Stimulated activated naive CD8-positive, alpha-beta T cell treated with anti-CD3 and anti-CD28 coated beads, Interleukin-15, amount 100 ng/mL, for 72 hours (primary cell): ENCODE results near the gene MAP2K6.

Experiments used
- ATAC-seq: fragments of 150-1000 bp; cut with Tn5 transposase; 2 replicates; pipeline ENCODE4 v1.10.0; 2021; ENCODE audit warnings: mild to moderate bottlenecking, moderate library complexity
- DNase-seq, 2 donors: peaks; one replicate each; pipeline ENCODE4 v3.0.0; 2021 to 2022
- H3K27ac Mint-ChIP-seq, 2 donors: one replicate each; pipeline ENCODE4 v1.8.0; 2022; ENCODE audit warnings: mild to moderate bottlenecking in 2 of 2, mixed read lengths in 2 of 2, moderate library complexity in 2 of 2
- H3K27me3 Mint-ChIP-seq: one replicate; pipeline ENCODE4 v1.8.0; 2022; ENCODE audit warnings: mixed read lengths
- H3K4me1 Mint-ChIP-seq: one replicate; pipeline ENCODE4 v1.8.0; 2022; ENCODE audit warnings: mild to moderate bottlenecking, mixed read lengths
- H3K4me3 Mint-ChIP-seq, 2 donors: one replicate each; pipeline ENCODE4 v1.8.0; 2022; ENCODE audit warnings: mild to moderate bottlenecking in 2 of 2, mixed read lengths in 2 of 2, moderate library complexity in 1 of 2
- H3K9me3 Mint-ChIP-seq, 2 donors: one replicate each; pipeline ENCODE4 v1.8.0; 2022; ENCODE audit warnings: mixed read lengths in 2 of 2

MAP2K6 gene

DNA sequence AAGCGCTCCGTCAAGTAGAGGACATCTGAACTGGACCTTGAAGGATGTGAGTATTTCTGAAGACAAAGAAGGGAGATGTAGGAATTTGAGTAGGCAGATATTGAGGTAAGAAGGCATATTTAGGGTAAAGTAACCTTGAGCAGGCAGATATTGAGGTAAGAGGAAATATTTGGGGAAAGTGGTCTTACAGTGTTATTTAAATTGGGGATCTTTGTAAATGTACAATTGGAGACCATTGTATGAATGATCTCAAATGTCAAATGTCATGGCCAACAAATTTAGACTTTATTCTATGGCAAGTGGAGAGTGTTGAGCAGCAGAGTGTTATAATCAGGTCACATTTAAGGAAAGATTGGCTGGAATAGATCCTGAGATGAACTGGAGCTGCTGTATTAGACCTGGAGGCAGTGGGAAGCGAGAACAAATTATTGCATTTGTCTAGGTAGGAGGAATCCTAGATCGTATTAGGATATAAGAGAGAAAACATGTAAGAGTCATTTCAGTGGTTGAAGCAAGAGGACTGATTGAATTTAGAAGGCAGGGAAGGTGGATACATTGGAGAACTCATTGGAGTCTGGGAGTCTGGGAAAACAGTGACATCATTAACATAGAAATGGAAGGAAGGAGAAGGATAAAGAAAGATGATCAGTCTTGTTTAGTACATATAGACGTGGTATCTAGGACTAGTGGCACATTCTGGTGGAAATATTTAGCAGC lies 165.6 kb downstream of the MAP2K6 start:
- H3K9me3 Mint-ChIP-seq: no peaks in the 10 kb centered on the region
- no peaks in the 10 kb centered on the region for H3K27me3 Mint-ChIP-seq
- ATAC-seq: no peak
- peaks cover 8% of the 10 kb centered on the region for H3K4me1 Mint-ChIP-seq
- peak overlapping the region in 1 of 2 donors; percentile 41 for H3K27ac Mint-ChIP-seq
- DNase-seq: no peak
- no peak overlapping the region for H3K4me3 Mint-ChIP-seq

DNA sequence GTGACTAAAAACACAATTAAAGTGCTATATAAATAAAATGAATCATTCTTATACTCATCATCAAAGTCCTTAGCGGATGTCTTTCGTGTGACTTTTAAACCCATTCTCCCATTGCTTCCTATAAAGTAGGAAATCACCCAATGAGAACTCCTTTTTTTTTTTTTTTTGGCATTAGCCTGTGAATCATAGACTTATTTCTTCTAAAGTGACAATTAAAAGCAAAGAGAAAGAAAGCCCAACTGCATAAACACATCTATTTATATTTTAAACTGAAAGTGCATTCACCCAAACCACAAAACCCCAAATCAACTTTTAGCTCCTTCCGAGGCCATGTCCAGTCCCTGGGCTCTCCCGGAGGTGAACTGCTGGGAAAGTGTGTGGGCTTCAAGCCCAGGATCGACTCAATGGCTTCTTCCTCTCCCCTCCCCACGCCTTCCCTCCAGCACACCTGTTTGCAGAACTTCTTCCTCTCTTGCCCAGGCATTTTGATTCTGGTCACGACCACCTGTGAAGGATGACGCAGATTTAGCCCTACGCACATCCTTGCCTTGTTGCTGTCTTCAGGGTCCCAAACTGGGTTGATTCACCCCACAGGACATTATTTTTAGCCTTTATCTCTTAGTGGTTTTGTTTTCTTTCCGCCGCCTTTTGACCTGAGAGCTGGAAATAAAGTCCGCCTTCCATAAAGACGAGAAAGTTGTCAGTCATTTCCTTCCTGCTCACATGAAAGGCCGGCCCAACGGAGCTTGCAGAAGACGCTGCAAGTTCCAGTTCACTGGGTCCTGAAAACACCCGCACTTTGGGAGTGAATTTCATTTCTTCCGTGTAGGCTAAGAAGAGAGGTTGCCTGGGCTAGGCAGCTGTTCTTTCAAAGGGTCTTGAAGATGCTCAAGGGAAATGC lies 166.8 kb downstream of the MAP2K6 start:
- peak overlapping the region; percentile 69 to 73 for H3K27ac Mint-ChIP-seq
- H3K4me1 Mint-ChIP-seq: peaks cover 8% of the 10 kb centered on the region
- peak overlapping the region; percentile 77 to 83 for H3K4me3 Mint-ChIP-seq
- ATAC-seq (peak; percentile 94), DNase-seq (peak; percentile 3 to 48)
- H3K9me3 Mint-ChIP-seq: no peaks in the 10 kb centered on the region
- H3K27me3 Mint-ChIP-seq: no peaks in the 10 kb centered on the region

DNA sequence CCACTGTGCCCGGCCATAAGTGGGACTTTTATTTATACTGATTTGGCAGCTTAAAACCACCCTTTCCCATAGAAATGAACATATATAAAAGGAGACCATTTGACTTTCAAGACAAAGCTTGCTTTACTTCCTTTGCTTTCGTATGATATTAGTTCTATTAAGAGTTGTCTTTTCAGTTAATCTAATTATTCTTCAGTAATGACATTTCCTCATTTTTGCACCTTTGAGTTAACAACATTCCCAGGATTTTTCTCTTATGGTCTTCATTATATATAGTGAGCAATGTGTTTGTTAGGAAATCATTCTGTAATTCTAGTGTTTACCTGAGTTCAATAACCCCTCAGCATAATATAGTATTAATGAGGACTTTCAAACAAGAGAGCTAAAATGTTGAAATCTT lies 173.8 kb downstream of the MAP2K6 start:
- no peaks in the 10 kb centered on the region for H3K9me3 Mint-ChIP-seq
- no peaks in the 10 kb centered on the region for H3K27me3 Mint-ChIP-seq
- no peak for DNase-seq
- H3K27ac Mint-ChIP-seq: no peak overlapping the region
- H3K4me3 Mint-ChIP-seq: no peak overlapping the region
- no peaks in the 10 kb centered on the region for H3K4me1 Mint-ChIP-seq
- ATAC-seq: no peak

DNA sequence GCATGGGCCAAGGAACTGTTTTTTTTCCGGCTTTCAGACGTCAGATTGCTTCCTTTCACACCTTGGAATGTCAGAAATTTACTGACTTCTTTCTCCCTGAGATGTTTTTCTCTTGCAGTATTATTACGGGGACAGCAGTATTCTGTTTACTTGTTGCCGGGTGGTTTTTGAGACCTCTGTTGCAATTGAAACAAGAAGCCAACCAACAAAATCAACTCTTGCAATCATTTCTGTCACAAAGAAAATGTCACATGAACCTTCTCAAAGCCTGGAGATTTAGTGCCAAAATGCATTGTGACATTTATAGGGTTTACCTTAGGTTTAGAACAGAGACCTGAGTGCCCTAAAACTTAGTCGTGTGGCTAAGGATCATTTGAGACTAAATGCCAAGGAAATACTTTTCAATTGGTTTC lies 174.3 kb downstream of the MAP2K6 start:
- H3K27me3 Mint-ChIP-seq: no peaks in the 10 kb centered on the region
- no peak overlapping the region for H3K4me3 Mint-ChIP-seq
- H3K4me1 Mint-ChIP-seq: no peaks in the 10 kb centered on the region
- ATAC-seq: no peak
- H3K27ac Mint-ChIP-seq: no peak overlapping the region
- DNase-seq: no peak
- H3K9me3 Mint-ChIP-seq: no peaks in the 10 kb centered on the region

DNA sequence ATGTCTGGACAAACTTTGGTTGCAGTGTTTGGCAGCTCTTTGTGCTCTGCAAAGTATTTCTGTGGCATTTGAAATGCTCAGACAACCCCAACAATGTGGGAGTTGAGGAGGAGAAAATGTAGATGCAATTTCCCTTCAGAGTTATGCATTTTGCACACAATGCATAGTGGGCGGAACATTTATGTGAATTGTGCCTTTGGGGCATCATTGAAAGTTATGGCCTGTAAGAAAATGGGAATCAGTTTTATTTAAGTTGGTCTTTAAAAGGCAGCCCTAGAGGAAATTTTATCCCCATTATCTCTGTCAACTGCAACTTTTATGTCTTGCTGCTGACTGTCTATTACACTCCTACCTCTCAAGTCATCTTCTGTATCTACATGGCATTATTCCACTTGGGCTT lies 176.2 kb downstream of the MAP2K6 start:
- no peak for ATAC-seq
- no peak overlapping the region for H3K4me3 Mint-ChIP-seq

DNA sequence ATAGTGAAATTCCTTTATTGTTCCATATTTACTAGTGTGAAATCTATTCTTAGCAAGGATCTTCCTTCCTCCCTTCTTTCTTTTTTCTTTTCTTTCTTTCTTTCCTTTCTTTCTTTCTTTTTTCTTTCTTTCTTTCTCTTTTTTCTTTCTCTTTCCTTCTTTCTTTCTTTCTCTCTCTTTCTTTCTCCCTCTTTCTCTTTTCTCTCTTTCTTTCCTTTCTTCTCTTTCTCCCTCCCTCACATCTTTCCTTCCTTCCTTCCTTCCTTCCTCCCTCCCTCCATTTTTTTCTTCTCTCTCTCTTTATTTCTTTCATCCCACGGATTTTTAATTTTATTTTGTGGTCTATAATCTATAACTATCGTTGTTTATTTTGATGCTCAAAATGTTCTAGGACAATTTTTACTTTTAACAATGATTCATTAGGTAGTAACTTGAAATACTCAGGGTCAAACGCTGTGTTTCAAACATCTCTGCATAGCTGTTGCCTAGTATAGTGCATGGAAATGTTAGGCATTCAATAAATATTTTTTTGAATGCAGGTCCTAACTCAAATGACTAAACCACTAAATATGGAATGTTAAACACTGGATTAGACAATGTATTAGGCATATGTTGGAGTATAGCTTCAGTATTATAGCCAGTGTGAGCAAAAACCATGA lies 178.3 kb downstream of the MAP2K6 start:
- Mint-ChIP-seq H3K27ac (no peak overlapping the region), H3K4me3 (no peak overlapping the region), H3K4me1 (no peaks in the 10 kb centered on the region), H3K27me3 (no peaks in the 10 kb centered on the region), H3K9me3 (no peaks in the 10 kb centered on the region)
- DNase-seq: no peak
- no peak for ATAC-seq

More for the DNA sequence above, 176.2 kb downstream of the MAP2K6 start:
- Mint-ChIP-seq H3K27me3 (no peaks in the 10 kb centered on the region), H3K4me1 (no peaks in the 10 kb centered on the region), H3K9me3 (no peaks in the 10 kb centered on the region), H3K27ac (no peak overlapping the region)
- no peak for DNase-seq

DNA sequence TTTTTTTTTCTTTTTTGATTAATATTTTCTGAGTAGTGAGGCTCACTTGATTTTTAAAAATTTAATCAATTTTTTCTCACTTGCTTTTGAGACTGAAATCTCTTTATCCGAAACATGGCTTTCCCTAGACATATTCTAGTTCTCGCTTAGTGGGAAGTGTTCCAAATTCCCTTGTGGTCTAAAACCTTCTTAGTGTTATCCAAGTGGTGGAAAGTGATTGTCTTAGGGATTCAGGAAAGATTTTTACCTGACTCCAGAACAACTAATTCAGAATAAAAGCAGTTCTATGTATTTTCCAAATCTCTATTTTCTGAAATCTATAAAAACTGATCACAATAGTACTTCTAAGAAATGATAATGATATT lies 178.8 kb downstream of the MAP2K6 start:
- Mint-ChIP-seq H3K27ac (no peak overlapping the region), H3K9me3 (no peaks in the 10 kb centered on the region), H3K4me3 (no peak overlapping the region), H3K4me1 (no peaks in the 10 kb centered on the region), H3K27me3 (no peaks in the 10 kb centered on the region)
- DNase-seq: no peak
- no peak for ATAC-seq

DNA sequence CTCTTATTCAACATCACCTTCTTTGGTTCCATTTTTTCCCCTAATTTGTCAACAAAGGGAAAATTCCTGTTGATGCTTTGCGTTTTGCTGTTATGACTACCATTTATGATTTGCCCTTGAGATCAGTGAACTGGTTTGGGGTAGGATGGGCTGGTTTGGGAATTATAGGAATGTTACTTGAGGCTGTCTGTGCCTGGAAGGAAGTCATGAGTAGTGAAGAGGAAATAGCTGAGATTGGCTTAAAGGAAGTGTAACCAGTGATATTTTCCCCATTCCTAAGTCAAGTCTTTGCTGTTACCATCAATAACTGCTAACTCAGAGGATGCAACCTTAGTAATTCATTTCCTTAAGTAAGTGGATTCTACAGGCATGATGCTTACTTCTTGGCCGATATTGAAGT lies 179.2 kb downstream of the MAP2K6 start:
- no peak overlapping the region for H3K27ac Mint-ChIP-seq
- no peaks in the 10 kb centered on the region for H3K4me1 Mint-ChIP-seq
- DNase-seq (no peak), ATAC-seq (no peak)
- no peaks in the 10 kb centered on the region for H3K9me3 Mint-ChIP-seq
- no peaks in the 10 kb centered on the region for H3K27me3 Mint-ChIP-seq
- no peak overlapping the region for H3K4me3 Mint-ChIP-seq

DNA sequence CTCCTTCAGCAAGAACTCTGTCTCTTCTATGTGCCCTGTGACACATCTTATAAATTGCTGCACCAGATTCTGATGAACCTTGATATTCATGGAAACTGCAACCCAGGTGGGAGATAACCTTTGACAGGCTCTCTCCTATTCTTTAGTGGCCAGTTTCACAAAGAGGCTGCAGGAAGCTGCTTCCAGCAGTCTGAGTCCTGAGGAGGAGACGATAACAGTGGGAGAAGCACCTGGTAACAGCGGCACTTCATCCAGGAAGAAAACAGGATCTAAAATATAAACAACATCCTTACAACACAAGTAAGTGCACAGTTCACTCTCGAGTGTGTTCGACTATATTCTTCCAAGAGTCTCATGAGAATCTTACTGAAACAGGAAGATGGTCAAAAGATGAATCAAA lies 180.1 kb downstream of the MAP2K6 start:
- Mint-ChIP-seq H3K27me3 (no peaks in the 10 kb centered on the region), H3K27ac (peak overlapping the region in 1 of 2 donors; percentile 81), H3K9me3 (no peaks in the 10 kb centered on the region), H3K4me1 (no peaks in the 10 kb centered on the region), H3K4me3 (no peak overlapping the region)
- ATAC-seq (no peak), DNase-seq (no peak)

DNA sequence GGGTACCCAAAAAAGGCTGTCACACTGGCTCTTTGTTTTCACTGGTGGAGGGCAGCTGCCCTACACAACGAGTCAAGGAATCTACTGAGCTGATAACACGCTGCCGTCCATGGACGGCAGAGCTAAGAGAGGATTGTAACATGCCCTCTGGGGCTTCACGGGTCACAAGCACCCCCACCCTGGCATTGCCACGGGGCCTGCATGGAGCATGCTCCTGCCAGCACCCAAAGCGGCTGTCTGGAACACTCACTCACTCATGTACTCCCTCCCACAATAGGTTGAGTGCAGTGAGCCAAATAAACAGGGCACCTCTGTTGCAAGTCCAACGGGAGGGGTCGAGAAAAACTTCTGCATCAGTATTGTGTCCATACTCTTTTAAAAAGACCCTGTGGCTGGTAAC lies 181.6 kb downstream of the MAP2K6 start:
- no peaks in the 10 kb centered on the region for H3K27me3 Mint-ChIP-seq

DNA sequence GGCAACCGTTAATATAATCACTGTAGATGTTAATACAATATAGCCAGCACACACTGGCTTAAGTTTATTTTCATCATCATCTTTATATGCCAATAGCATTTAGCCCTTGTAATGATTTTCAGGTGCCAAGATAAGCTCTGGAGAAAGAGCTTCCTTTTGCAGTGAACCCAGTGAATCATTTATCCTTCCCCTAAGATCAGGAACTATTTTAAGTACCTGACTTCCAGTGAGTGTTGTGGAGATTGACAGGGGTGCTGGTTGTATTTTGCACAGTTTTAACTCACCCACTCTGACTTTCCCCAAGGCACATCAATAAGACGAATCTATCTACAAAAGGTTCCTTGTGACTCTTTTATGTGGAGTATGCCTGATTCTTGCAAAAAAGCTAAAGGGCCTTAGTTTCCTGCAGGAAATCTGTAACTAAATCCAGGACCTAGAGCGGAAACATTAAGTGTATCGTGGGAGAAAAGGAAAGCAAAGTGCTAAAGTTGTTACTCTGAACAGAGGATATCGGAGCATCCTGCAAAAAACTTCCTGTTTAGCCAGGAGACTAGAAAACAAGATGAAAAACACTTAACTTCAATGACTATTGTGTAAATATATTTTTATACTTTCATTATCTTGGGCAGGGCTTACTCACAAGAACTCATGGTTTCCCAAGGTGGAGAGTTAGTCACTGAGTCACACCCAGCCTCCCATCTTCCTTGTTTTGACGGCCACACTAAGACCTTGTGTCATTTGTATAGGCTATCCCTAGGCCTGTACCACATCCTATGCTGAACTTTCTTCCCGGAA lies 183.6 kb downstream of the MAP2K6 start:
- Mint-ChIP-seq H3K4me1 (peaks cover 10% of the 10 kb centered on the region), H3K9me3 (no peaks in the 10 kb centered on the region), H3K27me3 (no peaks in the 10 kb centered on the region), H3K27ac (no peak overlapping the region), H3K4me3 (no peak overlapping the region)
- DNase-seq (no peak), ATAC-seq (no peak)

More for the DNA sequence above, 181.6 kb downstream of the MAP2K6 start:
- no peaks in the 10 kb centered on the region for H3K4me1 Mint-ChIP-seq
- ATAC-seq (no peak), DNase-seq (no peak)
- no peak overlapping the region for H3K27ac Mint-ChIP-seq
- no peaks in the 10 kb centered on the region for H3K9me3 Mint-ChIP-seq
- H3K4me3 Mint-ChIP-seq: no peak overlapping the region

DNA sequence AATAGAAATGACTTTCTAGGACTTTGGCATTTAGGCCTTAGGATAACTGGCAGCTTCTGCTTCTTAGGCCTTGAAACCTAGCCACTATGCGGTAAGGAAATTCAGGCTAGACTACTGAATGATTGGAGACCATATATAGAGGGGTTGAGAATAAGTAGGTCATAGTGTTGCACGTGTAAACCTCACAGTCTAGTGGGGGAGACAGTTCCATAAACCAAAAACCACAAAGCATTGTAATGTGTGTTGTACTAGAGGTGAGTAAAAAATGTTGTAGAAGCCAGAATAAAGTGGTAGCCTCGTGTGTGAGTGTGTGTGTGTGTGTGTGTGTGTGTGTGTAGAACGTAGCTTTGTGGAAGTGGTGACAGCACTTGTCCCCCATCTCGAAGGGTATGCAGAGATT lies 188.5 kb downstream of the MAP2K6 start:
- H3K9me3 Mint-ChIP-seq: no peaks in the 10 kb centered on the region
- peaks cover 25% of the 10 kb centered on the region for H3K4me1 Mint-ChIP-seq
- peak overlapping the region in 1 of 2 donors; percentile 67 for H3K27ac Mint-ChIP-seq
- DNase-seq (no peak), ATAC-seq (peak; percentile 83)
- no peak overlapping the region for H3K4me3 Mint-ChIP-seq
- peaks cover 21% of the 10 kb centered on the region for H3K27me3 Mint-ChIP-seq
